K562 (cell line): ENCODE data around the gene LRCH1. TPM values are rescaled to one million over a fixed set of nuclear protein-coding genes. Genes with fewer than 3 reads are reported as not detected.

ENCODE experiments used
- ATAC-seq: fragments of 200-7000 bp; cut with Tn5 transposase; 3 replicates; pipeline ENCODE4 v1.9.1; 2020; ENCODE audit warnings: moderate library complexity
- BruUV-seq: library from RNA; stranded (reverse); fragments of 400-500 nt; replicated peaks from 2 replicates; lab custom pipeline; 2021; lab: Mats Ljungman, UMichigan
- CTCF ChIA-PET: fragments of 300-600 bp; formaldehyde crosslinking; extraction: SDS; loops from one replicate; lab custom pipeline; 2021; ENCODE audit warnings: low intra/inter-chr PET ratio; lab: Yijun Ruan, JAX
- POLR2A ChIA-PET: fragments of 300-600, 350-650 bp; sonication (Branson Sonifier 250); formaldehyde crosslinking; extraction: SDS; loops from one replicate; lab custom pipeline; 2021; ENCODE audit warnings: antibody characterized with exemption, inconsistent platforms; lab: Yijun Ruan, JAX
- DNase-seq, 4 experiments: peaks; one replicate each; pipeline versions ENCODE4 v3.0.0 to v3.0.0-alpha.2; 2011 to 2018; ENCODE audit warnings: low spot score in 3 of 4, mixed read lengths in 3 of 4; ENCODE audit errors: extremely low read depth in 1 of 4
- FAIRE-seq: peaks from 2 replicates; lab custom pipeline; 2011; peaks lifted over from hg19 to GRCh38; lab: Jason Lieb, UNC
- H2AFZ ChIP-seq: 2 replicates; pipeline ENCODE4 v1.6.0; 2011; ENCODE audit warnings: low read depth, low read length, control low read depth, inconsistent platforms
- H3K27ac ChIP-seq: fragments of 200-600 bp; 3 replicates; pipeline ENCODE4 v1.8.0; 2011; ENCODE audit warnings: low read depth, mild to moderate bottlenecking, control low read depth, inconsistent platforms, low read length, moderate library complexity, mixed read lengths; ENCODE audit errors: extremely low read depth
- H3K27me3 ChIP-seq, 2 experiments: fragments of 300-600 bp in 1 of 2; 2 replicates in 1 of 2; 3 replicates in 1 of 2; pipeline versions ENCODE4 v1.6.0 to v1.8.0; 2011; ENCODE audit warnings: inconsistent platforms in 2 of 2, low read length in 2 of 2, mild to moderate bottlenecking in 1 of 2, mixed read lengths in 1 of 2, moderate library complexity in 1 of 2; ENCODE audit not compliant: control insufficient read depth in 2 of 2, insufficient read depth in 2 of 2
- H3K36me3 ChIP-seq: fragments of 300-600 bp; 3 replicates; pipeline ENCODE4 v1.8.0; 2011; ENCODE audit warnings: mild to moderate bottlenecking, low read length, inconsistent platforms; ENCODE audit not compliant: control insufficient read depth, insufficient read depth
- H3K4me1 ChIP-seq, 2 experiments: fragments of 200-600 bp in 1 of 2; replicated peaks in 1 of 2; 2 replicates in 1 of 2; 3 replicates in 1 of 2; pipeline versions ENCODE4 v1.5.1 to v1.8.0; 2011; ENCODE audit warnings: inconsistent platforms in 2 of 2, low read length in 2 of 2, mild to moderate bottlenecking in 1 of 2, mixed read lengths in 1 of 2, moderate library complexity in 1 of 2; ENCODE audit not compliant: control insufficient read depth in 2 of 2, insufficient read depth in 2 of 2
- H3K4me2 ChIP-seq: 2 replicates; pipeline ENCODE4 v1.6.1; 2011; ENCODE audit warnings: low read length, control low read depth, inconsistent platforms, mixed read lengths; ENCODE audit not compliant: insufficient read depth
- H3K4me3 ChIP-seq: fragments of 200-600 bp; sonication (generic), shearing (Covaris generic); 2 replicates; pipeline ENCODE4 v1.5.1; 2016; ENCODE audit warnings: control low read depth, inconsistent platforms
- H3K79me2 ChIP-seq: fragments of 200-600 bp; 3 replicates; pipeline ENCODE4 v1.8.0; 2011; ENCODE audit warnings: low read length, inconsistent platforms; ENCODE audit not compliant: control insufficient read depth, insufficient read depth
- H3K9ac ChIP-seq, 2 experiments: 2 replicates each; pipeline versions ENCODE4 v1.6.0 to v1.6.1; 2011; ENCODE audit warnings: low read depth in 2 of 2, low read length in 2 of 2, control low read depth in 1 of 2, inconsistent platforms in 1 of 2, mild to moderate bottlenecking in 1 of 2, mixed read lengths in 1 of 2; ENCODE audit not compliant: insufficient read depth in 1 of 2
- H3K9me1 ChIP-seq: one replicate; pipeline ENCODE4 v1.6.0; 2011; ENCODE audit warnings: inconsistent platforms, mild to moderate bottlenecking, low read length, moderate library complexity; ENCODE audit not compliant: control insufficient read depth, insufficient read depth
- H3K9me3 ChIP-seq: replicated peaks from 2 replicates; pipeline ENCODE4 v1.5.1; 2011; ENCODE audit warnings: low read depth, low read length, inconsistent platforms; ENCODE audit not compliant: control insufficient read depth, insufficient read depth
- H4K20me1 ChIP-seq: replicated peaks from 2 replicates; pipeline ENCODE4 v1.6.1; 2011; ENCODE audit warnings: low read length, inconsistent platforms, mixed read lengths; ENCODE audit not compliant: control insufficient read depth, insufficient read depth
- GABPB1 ChIP-seq: sonication (generic); formaldehyde crosslinking; IDR thresholded peaks from 2 replicates; pipeline ENCODE4 v1.8.0; 2022; ENCODE audit warnings: mild to moderate bottlenecking, missing genetic modification reagents
- KDM5B ChIP-seq: fragments of 200-600 bp; sonication (generic); IDR thresholded peaks from 2 replicates; pipeline ENCODE4 v1.6.1; 2012; ENCODE audit warnings: low read depth, mild to moderate bottlenecking, moderate library complexity, low read length, control low read depth, inconsistent platforms; ENCODE audit not compliant: insufficient replicate concordance
- PKNOX1 ChIP-seq: fragments of 450-650 bp; IDR thresholded peaks from 2 replicates; pipeline ENCODE4 v1.6.1; 2016
- RBFOX2 ChIP-seq: fragments of 200-400 bp; formaldehyde crosslinking; IDR thresholded peaks from 2 replicates; pipeline ENCODE4 v1.6.1; 2017; ENCODE audit warnings: low read depth, mild to moderate bottlenecking, low read length, moderate library complexity
- ZBTB7A ChIP-seq: IDR thresholded peaks from 2 replicates; pipeline ENCODE4 v1.6.1; 2011; ENCODE audit warnings: low read depth, mild to moderate bottlenecking, low read length, moderate library complexity, borderline replicate concordance; ENCODE audit not compliant: control insufficient read depth
- ZNF12 ChIP-seq: sonication (generic); formaldehyde crosslinking; IDR thresholded peaks from 2 replicates; pipeline ENCODE4 v1.4.0; 2020; ENCODE audit warnings: mild to moderate bottlenecking, missing genetic modification reagents
- WGBS: fragments of 100-300 bp; shearing (Covaris generic); methylation state at CpG from one replicate; pipeline ENCODE4 v1.1.6; 2016; ENCODE audit warnings: low coverage, mixed read lengths; ENCODE audit not compliant: insufficient coverage; ENCODE audit errors: missing lambda C conversion rate; 5-methylcytosine and 5-hydroxymethylcytosine counted together
- in situ Hi-C: fragments of 300-500 bp; cut with MboI; formaldehyde crosslinking; loops from 4 replicates; pipeline ENCODE4 v1.15.0; 2018; ENCODE audit warnings: inconsistent platforms, mixed read lengths
- intact Hi-C: fragments of 100-400 bp; cut with micrococcal nuclease; formaldehyde crosslinking; loops from 2 replicates; pipeline ENCODE4 v1.14.2; 2022
- polyA plus RNA-seq, 8 experiments: library from polyadenylated mRNA; depleted of rRNA in 4 of 8; stranded (reverse) in 5 of 8; unstranded in 3 of 8; fragments of >200 nt; fragmentation: Nextera tagmentation in 2 of 8; fragmentation: Illumina TruSeq in 1 of 8; extraction: Ambion mirVana in 2 of 8; extraction: Trizol in 1 of 8; gene quantifications; 2 replicates each; pipeline versions ENCODE4 v1.2.1 to v1.2.3, GENCODE V29; 2011 to 2014; ENCODE audit warnings: inconsistent platforms in 1 of 8, missing spikeins in 1 of 8
- total RNA-seq, 7 experiments: library from RNA; depleted of rRNA in 6 of 7; stranded (reverse); fragments of >200 nt in 6 of 7; fragmentation: Illumina TruSeq in 2 of 7; extraction: Trizol in 2 of 7; gene quantifications; 2 replicates each; pipeline versions ENCODE4 v1.2.1 to v1.2.3, GENCODE V29; 2011 to 2021; ENCODE audit warnings: low replicate concordance in 1 of 7
- TF ChIP-seq, protein P1 (sequence below), 2 experiments: IDR thresholded peaks; 2 replicates each; pipeline ENCODE4 v1.6.1; 2012; ENCODE audit warnings: improper control_type of control experiment in 2 of 2, low read depth in 2 of 2, low read length in 2 of 2, borderline replicate concordance in 1 of 2
- TF ChIP-seq, protein P2 (sequence below): fragments of 250-450 bp; sonication (Bioruptor Pico); IDR thresholded peaks from 2 replicates; pipeline ENCODE4 v1.9.0; 2021; ENCODE audit warnings: mild to moderate bottlenecking, inconsistent platforms
- TF ChIP-seq, protein P3 (sequence below), 2 experiments: fragments of 150-350 bp in 1 of 2; IDR thresholded peaks; 2 replicates each; pipeline ENCODE4 v1.6.1; 2012 to 2016; ENCODE audit warnings: low read depth in 2 of 2, low read length in 2 of 2, mild to moderate bottlenecking in 1 of 2, moderate library complexity in 1 of 2

LRCH1 gene
- total and polyA plus RNA-seq, 9 of the 15 experiments (the other 6 are each of a cell fraction or from before 2014, with no cell fraction given): 1.1 to 6.8 (median 3.7) TPM

DNA sequence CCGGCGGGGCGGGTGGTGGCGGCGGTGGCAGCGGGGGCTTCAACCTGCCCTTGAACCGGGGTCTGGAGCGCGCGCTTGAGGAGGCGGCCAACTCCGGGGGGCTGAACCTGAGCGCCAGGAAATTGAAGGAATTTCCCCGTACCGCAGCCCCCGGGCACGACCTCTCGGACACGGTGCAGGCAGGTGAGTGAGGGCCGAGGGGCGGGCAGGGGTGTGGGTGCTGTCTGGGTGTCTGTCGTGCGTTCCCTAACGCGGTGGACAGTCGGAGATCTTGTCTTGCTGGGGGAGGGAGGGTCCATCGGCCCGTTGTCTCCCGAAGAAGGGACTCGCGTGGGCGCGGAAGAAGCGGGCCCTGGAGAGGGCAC is 533 bp downstream of the LRCH1 start:
- no peaks in the 10 kb centered on the region for H3K27me3 ChIP-seq
- peaks cover 4% of the 10 kb centered on the region; the same call in 1 of the 2 replicates for H4K20me1 ChIP-seq
- DNase-seq (peak in 3 of 4 experiments; percentile 15 to 45 (median 36)), ATAC-seq (peak; percentile 42), FAIRE-seq (no peak)
- CTCF ChIA-PET: no interaction called here
- peak overlapping the region; percentile 77 for H3K4me3 ChIP-seq
- H3K27ac ChIP-seq: peak overlapping the region; percentile 78
- peak overlapping the region; percentile 82 to 99 for H3K9ac ChIP-seq
- in situ Hi-C loops (no loop called here), intact Hi-C loops (loop anchor here (5.0 kb wide), 1 partner anchor 89 kb away; no protein-coding TSS in a partner anchor)
- no peaks in the 10 kb centered on the region for H3K9me3 ChIP-seq
- peaks cover 9 to 17% of the 10 kb centered on the region in 2 experiments; a peak in 4 of 5 replicates for H3K4me1 ChIP-seq
- no peaks in the 10 kb centered on the region for H3K9me1 ChIP-seq
- no peaks in the 10 kb centered on the region for H3K36me3 ChIP-seq
- H3K79me2 ChIP-seq: peaks cover 48% of the 10 kb centered on the region
- H3K4me2 ChIP-seq: peak overlapping the region; percentile 84
- H2AFZ ChIP-seq: peak overlapping the region; percentile 86
- POLR2A ChIA-PET: no interaction called here
- no TSS peak for BruUV-seq
- WGBS: no CpG with 5 or more reads among the region's 34 CpGs
- TF ChIP-seq KDM5B: peak; percentile 43
- TF ChIP-seq, protein P1, sequence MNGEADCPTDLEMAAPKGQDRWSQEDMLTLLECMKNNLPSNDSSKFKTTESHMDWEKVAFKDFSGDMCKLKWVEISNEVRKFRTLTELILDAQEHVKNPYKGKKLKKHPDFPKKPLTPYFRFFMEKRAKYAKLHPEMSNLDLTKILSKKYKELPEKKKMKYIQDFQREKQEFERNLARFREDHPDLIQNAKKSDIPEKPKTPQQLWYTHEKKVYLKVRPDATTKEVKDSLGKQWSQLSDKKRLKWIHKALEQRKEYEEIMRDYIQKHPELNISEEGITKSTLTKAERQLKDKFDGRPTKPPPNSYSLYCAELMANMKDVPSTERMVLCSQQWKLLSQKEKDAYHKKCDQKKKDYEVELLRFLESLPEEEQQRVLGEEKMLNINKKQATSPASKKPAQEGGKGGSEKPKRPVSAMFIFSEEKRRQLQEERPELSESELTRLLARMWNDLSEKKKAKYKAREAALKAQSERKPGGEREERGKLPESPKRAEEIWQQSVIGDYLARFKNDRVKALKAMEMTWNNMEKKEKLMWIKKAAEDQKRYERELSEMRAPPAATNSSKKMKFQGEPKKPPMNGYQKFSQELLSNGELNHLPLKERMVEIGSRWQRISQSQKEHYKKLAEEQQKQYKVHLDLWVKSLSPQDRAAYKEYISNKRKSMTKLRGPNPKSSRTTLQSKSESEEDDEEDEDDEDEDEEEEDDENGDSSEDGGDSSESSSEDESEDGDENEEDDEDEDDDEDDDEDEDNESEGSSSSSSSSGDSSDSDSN (IDR thresholded peaks at IDR 0.05; ENCODE audit: borderline replicate concordance in 1 of 2, low read depth in 2 of 2, low read length in 2 of 2): 0 out of 4 replicates have a peak, but pooled peaks of 1 of the 2 experiments have one; percentile 16
- TF ChIP-seq, protein P2, sequence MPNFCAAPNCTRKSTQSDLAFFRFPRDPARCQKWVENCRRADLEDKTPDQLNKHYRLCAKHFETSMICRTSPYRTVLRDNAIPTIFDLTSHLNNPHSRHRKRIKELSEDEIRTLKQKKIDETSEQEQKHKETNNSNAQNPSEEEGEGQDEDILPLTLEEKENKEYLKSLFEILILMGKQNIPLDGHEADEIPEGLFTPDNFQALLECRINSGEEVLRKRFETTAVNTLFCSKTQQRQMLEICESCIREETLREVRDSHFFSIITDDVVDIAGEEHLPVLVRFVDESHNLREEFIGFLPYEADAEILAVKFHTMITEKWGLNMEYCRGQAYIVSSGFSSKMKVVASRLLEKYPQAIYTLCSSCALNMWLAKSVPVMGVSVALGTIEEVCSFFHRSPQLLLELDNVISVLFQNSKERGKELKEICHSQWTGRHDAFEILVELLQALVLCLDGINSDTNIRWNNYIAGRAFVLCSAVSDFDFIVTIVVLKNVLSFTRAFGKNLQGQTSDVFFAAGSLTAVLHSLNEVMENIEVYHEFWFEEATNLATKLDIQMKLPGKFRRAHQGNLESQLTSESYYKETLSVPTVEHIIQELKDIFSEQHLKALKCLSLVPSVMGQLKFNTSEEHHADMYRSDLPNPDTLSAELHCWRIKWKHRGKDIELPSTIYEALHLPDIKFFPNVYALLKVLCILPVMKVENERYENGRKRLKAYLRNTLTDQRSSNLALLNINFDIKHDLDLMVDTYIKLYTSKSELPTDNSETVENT: 0 out of 2 replicates have a peak, but pooled peaks have one; percentile 34
- TF ChIP-seq, protein P3, sequence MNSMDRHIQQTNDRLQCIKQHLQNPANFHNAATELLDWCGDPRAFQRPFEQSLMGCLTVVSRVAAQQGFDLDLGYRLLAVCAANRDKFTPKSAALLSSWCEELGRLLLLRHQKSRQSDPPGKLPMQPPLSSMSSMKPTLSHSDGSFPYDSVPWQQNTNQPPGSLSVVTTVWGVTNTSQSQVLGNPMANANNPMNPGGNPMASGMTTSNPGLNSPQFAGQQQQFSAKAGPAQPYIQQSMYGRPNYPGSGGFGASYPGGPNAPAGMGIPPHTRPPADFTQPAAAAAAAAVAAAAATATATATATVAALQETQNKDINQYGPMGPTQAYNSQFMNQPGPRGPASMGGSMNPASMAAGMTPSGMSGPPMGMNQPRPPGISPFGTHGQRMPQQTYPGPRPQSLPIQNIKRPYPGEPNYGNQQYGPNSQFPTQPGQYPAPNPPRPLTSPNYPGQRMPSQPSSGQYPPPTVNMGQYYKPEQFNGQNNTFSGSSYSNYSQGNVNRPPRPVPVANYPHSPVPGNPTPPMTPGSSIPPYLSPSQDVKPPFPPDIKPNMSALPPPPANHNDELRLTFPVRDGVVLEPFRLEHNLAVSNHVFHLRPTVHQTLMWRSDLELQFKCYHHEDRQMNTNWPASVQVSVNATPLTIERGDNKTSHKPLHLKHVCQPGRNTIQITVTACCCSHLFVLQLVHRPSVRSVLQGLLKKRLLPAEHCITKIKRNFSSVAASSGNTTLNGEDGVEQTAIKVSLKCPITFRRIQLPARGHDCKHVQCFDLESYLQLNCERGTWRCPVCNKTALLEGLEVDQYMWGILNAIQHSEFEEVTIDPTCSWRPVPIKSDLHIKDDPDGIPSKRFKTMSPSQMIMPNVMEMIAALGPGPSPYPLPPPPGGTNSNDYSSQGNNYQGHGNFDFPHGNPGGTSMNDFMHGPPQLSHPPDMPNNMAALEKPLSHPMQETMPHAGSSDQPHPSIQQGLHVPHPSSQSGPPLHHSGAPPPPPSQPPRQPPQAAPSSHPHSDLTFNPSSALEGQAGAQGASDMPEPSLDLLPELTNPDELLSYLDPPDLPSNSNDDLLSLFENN (IDR thresholded peaks at IDR 0.05; ENCODE audit: low read depth in 2 of 2, low read length in 2 of 2): no peak
- 0 out of 2 replicates have a peak, but pooled peaks have one; percentile 44 for TF ChIP-seq ZNF12
- no peak for TF ChIP-seq GABPB1 (CRISPR knock-in tag)
- TF ChIP-seq RBFOX2: peak; percentile 14; the same call in 1 of the 2 replicates
- TF ChIP-seq PKNOX1: no peak
- TF ChIP-seq ZBTB7A: peak; percentile 19; the same call in 1 of the 2 replicates
